HG03175 (cell line): ENCODE results near the gene OLFML1.
"Not testable (repeated sequence)": the region's sequence is repeated elsewhere in the genome, so short reads cannot be mapped to it uniquely, and the experiment has no call there.

ENCODE experiments used
- ATAC-seq: cut with Tn5 transposase; IDR thresholded peaks from one replicate; pipeline ENCODE4 v1.9.1; 2021; ENCODE audit warnings: mild to moderate bottlenecking, moderate library complexity; ENCODE audit not compliant: unreplicated experiment

OLFML1 gene

GRCh38 chr11:7511401-7511800 is 26.1 kb downstream of the OLFML1 start:
- ATAC-seq, result no peak

DNA sequence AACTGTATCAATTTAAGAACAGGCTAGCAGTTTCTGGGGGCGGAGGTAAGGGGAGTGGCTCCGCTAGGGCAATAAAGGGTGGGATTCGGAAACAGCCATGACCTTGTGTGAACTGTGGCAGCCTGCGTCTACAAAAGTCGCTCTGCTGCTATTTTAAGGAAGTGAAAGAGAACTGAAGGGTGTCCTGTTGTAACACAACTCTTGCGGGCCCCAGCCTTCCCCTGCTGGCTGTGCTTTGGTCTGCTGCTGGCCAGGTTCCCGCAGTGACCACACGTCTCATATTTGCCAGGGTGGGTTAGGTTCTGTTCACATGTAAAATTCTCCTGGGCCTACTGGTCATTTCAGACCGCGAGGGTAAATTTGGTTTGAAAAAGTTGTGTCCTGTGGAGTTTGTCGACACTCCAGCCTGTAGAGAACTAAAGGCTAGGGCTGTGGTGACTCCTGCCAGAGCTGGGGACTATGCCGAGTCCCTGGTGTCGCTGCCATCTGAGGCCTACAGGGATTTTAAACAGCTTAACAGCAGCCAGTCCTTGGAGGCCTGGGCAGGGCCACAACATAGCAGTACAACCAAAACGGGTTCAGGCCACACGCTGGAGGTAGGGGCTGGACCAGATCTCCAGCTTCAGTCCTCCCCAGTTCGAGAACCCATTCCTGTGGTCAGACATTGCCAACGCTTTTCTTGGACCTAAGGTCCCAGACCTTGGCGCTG is 27.4 kb downstream of the OLFML1 start:
- ATAC-seq, result peak; percentile 75

DNA sequence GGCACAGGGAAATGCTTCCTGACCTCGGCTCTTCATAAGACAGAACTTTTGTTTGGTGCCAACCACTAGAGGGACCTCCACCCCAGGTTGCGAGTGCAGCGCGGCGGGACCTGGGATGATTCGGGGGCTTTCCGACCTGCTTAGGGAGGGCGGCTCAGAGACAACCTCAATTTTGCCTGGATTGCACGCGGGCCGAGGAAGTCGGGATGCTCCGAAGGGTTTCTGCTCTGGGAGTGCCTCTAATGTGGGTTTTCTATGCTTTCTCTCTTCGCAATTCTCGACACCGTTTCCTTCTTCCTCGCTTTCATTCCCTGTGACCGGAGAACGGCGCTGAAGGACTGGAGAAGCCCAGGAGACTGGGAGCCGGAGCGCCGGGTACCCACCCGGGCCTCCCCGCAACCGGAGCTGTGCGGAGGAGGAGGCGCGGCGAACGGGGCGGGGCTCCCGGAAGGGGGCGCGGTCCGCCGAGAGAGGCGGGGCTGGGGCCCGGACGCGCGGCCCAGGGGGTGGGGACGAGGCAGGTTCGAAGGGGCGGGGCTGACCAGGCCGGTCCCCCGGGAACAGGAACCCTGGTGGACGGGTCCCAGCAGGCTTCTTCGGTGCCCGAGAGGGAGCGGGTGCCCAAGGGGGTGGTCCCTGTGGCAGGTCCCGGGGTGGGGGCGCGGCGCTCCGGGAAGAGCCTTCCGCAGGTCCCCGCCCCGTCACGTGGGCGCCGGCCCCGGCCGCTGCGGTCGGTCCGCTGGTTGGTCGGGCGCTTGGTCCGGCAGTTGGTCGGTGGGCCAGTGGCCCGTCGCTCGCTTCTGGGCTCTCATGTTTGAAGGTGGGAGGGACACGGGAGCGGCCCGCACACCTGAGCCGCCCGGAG is 28.2 kb downstream of the OLFML1 start, which contains the start of gene PPFIBP2:
Gene PPFIBP2, plus strand, starts transcription at position 766 of the 865 bp plus-strand sequence. CDS start 35,477 bp downstream, outside the sequence.
- ATAC-seq, result peak; percentile 70

DNA sequence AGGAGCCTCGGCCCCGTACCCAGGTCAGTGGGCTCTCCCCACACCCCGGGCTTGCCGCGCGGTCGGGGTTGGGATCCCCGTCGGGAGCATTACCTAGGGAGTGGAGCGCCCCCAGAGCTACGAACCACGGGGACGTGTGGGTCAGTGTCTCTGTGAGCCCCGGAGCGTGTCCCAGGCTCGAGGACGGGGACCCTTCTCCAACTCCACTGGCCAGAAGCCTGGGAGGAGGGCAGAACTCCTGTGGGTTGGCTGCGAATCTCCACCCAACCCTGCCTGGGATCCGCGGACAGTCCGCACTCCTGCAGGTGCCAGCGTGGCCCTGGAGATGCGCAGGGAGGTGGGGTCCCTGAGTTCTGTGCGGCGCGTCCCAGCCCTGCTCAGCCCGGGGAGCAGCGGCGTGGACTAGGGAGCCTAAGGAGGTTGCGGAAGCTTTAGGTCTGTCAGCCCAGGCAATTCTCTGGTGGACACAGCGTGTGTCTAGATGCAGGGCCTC is 28.8 kb downstream of the OLFML1 start:
- ATAC-seq, result peak; percentile 6

GRCh38 chr11:7515447-7515886 is 30.2 kb downstream of the OLFML1 start:
- ATAC-seq, result no peak

- ATAC-seq, result no peak
Measured at GRCh38 chr11:7516475-7516874, 31.2 kb downstream of the OLFML1 start.

DNA sequence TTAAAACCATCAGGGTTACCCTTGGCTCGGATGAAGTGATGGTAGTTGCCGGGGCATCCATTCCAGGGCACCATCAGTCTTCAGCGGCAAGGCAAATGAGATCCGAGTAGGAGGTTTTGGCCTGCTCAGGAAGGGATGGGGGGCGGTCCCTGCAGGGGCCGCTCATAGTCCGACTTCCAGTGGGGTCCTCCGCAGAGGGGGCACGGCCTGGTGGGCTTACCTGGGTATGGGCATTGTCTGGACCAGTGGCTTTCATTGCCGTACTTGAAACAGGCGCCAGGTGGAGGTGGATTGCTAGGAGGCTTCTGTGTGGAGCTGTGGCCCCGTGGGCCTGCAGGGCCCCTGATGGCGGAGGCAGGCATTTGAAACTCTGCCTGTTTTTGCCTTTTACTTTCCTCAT is 32.4 kb downstream of the OLFML1 start:
- ATAC-seq, result not testable (repeated sequence)

- no peak for ATAC-seq
Measured at GRCh38 chr11:7518811-7519562, 33.7 kb downstream of the OLFML1 start.

GRCh38 chr11:7520011-7520942 is 35.0 kb downstream of the OLFML1 start:
- peak; percentile 53 for ATAC-seq

- peak; percentile 91 for ATAC-seq
Measured at GRCh38 chr11:7520981-7521487, 35.7 kb downstream of the OLFML1 start.

DNA sequence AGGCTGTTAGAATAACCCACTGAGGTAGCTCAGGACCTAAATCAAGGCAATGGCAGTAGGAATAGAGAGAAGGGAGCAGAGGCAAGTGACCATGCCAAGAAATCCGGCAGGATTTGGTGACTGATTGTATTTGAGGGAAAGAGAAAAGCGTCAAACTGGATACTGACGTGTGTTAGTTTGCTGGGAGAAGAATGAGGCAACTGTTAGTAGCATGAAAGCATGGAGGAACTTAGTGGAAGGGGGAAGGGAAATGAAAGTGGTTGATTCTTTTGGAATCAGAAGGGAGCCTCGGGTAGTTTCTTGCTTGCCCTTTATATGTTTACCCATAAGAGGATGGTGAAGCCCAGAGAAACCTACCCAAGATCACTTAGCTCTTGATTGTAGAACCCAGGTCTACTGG is 36.8 kb downstream of the OLFML1 start:
- no peak for ATAC-seq

- ATAC-seq, result no peak
Measured at GRCh38 chr11:7522546-7522945, 37.2 kb downstream of the OLFML1 start.

GRCh38 chr11:7523416-7524210 is 38.3 kb downstream of the OLFML1 start:
- ATAC-seq, result no peak

DNA sequence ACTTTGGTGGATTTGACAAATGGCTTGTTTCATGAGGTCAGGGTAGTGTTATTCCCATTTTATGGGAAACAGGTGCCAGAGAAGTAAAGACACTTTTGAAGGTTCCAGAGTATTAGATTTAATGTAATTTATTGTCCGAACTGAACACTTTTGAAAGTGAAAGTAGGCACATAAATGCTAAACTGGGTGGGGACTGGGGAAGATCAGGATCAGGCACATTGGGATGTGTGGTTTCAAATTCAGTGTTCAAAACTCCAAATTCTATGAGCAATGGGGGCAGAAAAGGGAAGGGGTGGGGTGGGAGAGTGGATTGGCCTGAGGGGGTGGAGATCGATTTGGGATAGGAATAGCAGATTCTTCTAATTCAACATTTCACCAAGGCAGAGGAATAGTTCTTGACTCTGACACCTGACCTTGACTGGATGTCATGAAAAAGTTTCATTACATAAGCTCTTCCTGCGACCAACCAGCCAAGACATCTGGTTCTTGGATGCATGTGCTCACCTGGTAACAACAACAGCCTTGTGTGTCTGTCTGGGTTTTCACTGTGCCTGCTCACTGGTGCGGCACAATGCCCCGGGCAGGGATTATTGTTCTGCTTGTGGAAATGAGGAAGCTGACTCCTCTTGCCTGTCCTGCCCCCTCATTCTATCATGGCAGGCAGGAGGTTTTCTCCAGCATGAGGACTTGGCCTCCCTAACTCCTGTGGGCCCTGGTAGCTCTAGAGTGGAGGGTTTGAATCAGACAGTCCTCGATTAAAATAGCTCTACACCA is 39.3 kb downstream of the OLFML1 start:
- no peak for ATAC-seq

DNA sequence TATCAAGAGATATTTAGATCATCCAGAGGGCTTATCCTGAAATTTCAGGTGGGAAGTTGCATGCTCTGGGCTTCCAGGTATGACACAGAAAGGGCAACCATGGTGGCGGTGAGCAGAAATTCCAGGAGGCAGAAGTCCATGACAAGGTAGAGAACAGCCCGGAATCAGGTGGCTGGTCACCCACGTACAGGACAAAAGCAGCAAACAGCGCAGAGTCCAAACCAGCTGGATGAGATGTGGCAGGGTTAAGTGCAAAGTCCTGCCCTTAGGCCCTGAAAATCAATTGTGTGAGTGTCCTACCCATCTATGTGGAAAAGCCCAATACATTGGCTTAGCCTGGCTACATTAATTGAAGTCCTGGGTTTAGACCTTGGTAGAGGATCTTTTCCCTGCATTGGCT is 40.1 kb downstream of the OLFML1 start:
- no peak for ATAC-seq

DNA sequence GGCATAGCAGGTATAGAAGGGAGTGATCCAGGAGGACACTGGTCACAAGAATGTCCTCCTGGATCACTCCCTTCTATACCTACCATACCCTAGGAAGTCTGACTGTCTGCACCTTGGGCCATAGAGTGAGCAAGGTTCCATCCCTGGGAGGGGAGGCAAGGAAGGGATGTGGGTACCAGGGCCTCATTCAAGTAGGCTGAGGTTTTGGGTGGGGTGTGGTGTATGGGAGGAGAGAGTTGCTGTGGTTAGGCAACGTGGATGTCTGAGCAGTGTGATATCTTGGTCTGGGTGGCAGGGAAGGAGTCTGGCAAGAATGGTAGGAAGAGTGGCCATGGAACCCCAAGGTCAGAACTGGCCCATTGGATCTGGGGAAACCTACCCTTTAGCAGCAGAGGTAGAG is 41.7 kb downstream of the OLFML1 start:
- ATAC-seq, result no peak

DNA sequence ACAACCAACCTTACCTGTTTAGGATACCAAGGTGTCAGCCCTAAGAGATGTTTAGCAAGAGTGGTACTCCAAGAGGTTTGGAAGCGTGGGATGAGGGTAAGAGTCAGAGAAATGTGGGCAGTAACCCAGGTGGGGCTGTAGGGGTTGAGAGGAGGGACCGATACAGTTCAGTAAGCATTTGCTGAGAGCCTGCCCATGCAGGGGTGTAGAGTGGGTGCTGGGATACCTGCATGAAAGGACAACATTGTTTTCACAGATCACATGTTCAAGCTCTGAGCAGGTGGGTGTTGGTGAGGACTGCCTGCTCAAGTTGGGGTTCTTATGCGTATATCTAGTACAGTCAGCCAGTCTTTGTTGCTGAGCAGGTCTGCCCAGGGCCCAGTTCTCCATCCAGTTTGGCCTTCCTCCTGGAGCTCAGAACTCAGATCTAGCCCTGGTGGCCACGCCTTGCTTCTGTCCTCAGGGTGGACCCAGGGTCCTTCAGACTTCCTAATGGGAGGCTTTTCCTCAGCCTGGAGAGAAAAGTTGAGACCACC is 43.3 kb downstream of the OLFML1 start:
- ATAC-seq, result no peak
